HL-60/S4 treated with retinoic acid at 250 ng/mL for 4 days and 3 days (cell line): ENCODE data around the gene NFKBIE.
"Not testable (repeated sequence)": the region's sequence is repeated elsewhere in the genome, so short reads cannot be mapped to it uniquely, and the experiment has no call there.

ENCODE experiments used
- in situ Hi-C: fragments of 300-500 bp; cut with MboI; formaldehyde crosslinking; loops from 2 replicates; pipeline ENCODE4 v1.7.0; 2022; ENCODE audit warnings: low sequenced_read_pairs

The NFKBIE gene, protein sequence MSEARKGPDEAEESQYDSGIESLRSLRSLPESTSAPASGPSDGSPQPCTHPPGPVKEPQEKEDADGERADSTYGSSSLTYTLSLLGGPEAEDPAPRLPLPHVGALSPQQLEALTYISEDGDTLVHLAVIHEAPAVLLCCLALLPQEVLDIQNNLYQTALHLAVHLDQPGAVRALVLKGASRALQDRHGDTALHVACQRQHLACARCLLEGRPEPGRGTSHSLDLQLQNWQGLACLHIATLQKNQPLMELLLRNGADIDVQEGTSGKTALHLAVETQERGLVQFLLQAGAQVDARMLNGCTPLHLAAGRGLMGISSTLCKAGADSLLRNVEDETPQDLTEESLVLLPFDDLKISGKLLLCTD

GRCh38 chr6:44265007-44265721 is at the start of gene NFKBIE:
NFKBIE (minus strand) TSS chr6:44265551; CDS start chr6:44265346, 205 bp downstream.
- in situ Hi-C loops: no loop called here

- in situ Hi-C loops: not testable (repeated sequence)
Measured at GRCh38 chr6:44314657-44315056, 49.3 kb upstream of the NFKBIE start.

DNA sequence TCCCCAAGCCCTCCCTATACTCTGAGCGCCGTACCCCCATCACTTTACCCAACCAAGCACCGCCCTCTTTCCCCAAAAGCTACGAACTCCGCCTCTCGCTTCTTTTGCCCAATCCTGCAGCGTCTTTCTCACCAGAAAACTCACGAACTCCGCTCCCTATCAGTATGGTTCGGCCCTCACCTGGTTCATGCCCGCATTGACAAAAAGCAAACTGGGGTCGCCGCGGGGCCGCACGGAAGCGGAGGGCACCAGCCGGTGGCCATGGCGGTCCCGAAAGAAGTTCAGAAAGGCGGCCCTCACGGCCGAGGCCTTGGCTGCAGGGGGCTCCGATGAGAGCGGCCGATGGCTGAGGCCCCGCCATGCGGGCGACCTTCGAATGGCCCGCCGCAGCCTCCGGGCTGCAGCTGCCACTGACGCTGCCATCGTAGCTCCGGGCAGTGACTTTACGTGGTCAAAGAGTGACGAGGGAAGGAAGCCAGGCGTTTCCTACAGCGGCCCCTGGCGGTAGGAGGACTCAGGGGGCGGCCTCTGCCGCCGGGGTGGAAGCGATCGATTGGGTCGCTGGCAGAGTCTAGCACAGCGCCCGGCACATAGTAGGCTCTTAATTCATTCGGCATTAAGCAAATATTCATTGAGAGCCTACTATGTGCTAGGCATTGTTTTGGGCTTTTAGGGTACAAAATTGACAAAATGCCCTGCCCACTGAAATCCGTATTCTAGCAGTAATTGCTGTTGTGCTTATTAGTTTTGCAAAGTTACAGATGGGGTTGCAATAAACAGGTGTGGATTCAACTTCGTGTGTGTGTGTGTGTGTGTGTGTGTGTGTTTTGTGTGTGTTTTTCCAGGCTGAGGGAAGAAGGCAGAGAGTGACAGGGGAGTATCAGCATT is 47.8 kb upstream of the NFKBIE start, which contains the start of gene AARS2:
Gene AARS2 (minus strand): TSS at position 447 of the 888 bp plus-strand sequence. CDS start 24 bp downstream, at position 423.
- in situ Hi-C loops: no loop called here

- in situ Hi-C loops: no loop called here
Measured at GRCh38 chr6:44311767-44312166, 46.4 kb upstream of the NFKBIE start.

DNA sequence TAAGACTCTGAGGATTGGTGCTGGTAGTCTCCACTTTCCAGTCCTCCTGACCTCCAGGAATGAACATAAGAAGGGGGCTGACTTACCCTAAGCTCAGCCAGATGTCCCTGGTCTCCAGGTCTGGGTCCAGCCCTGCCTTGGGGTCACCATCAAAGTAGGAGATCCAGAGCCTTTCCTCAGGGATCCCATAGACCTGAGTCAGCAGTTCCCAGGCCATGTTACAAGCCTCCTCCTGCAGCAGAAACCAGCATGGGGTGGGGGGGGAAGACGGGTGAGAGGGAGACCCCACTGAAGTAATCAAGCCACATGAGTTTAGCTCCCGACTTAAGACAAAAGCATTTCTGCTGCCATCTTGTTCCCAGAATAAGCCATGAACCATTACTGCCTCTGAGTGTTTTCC is 46.0 kb upstream of the NFKBIE start:
- in situ Hi-C loops: no loop called here

- in situ Hi-C loops: no loop called here
Measured at GRCh38 chr6:44310241-44310640, 44.9 kb upstream of the NFKBIE start.

DNA sequence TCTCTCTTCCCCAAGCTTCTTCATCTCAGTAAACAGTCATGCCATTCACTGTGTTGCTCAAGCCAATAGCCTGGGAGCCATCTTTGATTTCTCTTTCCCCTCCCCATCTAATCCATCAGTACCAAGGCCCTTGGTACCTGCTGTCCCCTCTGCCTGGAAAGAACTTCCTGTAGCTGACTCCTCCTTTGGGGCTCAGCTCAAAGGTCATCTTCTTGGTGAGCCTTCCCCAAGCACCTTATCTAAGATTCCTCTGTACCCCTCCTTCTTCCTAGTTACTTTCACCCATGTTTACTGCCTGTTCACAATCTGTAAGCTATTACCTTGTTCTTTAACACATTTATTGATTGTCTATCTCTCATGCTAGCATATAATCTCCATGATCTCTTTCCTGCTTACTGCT is 44.3 kb upstream of the NFKBIE start:
- in situ Hi-C loops: no loop called here

- in situ Hi-C loops: no loop called here
Measured at GRCh38 chr6:44309092-44309491, 43.7 kb upstream of the NFKBIE start.

GRCh38 chr6:44307217-44307616 is 41.9 kb upstream of the NFKBIE start:
- in situ Hi-C loops: no loop called here

DNA sequence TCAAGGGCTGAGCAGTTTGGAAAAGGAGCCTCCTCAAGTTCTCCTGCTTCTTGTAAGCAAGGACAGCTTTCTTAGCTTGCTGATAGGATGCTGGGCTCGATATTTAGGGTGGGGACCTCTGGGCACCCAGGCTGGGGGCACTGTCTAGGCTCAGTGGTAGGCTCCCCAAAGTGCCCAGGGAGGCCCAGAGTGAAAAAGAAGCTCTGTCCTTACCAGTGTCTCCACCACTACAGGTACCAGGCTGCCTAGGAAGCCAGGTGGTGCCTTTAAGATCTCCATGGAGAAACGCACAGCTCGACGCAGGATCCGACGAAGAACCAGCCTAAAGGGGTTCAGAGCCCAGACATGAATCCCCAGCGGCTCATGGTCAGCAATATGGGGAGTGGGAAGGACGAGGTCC is 41.4 kb upstream of the NFKBIE start:
- in situ Hi-C loops: no loop called here

GRCh38 chr6:44305200-44305725 is 39.9 kb upstream of the NFKBIE start:
- in situ Hi-C loops: no loop called here

DNA sequence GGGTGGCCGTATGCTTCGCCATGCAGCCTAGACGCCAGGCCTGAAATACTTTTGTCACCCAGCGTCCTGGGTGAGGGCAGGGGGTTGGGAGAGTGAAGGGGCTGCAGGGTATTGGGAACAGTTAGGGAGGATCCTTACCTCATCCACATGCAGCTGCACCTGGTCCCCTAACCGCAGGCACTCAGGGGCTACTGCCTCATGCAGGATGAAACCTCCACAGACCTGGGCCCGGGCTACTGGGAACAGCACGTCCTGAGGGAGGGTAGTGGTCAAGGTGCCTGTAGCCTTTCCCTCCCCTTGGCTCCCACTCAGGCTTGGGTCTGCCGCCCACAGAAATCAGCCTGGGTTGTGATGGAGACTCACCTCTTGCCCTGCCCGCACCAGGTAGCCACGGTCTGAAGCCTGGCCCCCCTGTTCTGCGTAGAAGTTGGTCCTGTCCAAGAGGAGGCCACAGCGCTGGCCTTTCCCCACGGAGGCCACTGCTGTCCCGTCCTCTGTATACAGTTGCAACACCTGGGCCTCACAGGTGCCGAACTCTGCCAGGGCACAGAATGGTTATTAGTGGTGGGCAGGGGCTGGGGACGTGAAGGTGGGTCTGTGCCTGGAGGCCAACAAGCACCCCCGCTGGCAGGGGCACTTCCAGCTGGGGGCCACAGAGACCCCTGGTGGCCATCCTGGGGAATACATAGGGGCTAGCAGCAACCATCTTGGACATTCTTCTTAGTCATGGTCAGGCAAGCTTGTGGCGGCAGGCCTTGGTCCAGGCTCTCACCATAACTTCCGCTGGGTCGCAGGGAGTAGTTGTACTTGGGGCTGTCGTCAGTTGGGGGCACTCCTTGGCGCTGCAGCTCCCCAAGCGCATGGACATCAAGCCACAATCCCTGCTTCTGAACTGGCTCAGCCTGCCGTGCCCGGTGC is 39.2 kb upstream of the NFKBIE start:
- in situ Hi-C loops: no loop called here

DNA sequence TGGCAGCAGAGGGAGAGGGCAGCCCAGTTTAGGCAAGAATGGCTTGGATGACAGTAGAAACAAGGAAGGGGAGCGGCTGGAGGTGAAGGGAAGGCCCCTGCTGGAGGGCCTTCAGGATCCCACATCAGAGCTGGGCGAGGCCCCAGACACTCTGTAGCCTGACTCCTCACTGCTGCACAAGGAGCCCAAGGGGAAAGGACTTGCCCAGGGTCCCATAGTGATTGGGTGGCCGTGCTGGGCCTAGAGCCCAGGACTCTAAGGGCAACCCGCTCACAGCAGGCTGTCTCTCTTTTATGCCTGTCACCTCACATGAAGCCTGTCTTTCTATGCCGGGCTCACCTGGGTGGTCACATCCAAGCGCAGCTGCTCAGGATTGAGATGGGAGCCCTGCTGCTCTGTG is 38.5 kb upstream of the NFKBIE start:
- in situ Hi-C loops: no loop called here

GRCh38 chr6:44302856-44303255 is 37.5 kb upstream of the NFKBIE start:
- in situ Hi-C loops: no loop called here

DNA sequence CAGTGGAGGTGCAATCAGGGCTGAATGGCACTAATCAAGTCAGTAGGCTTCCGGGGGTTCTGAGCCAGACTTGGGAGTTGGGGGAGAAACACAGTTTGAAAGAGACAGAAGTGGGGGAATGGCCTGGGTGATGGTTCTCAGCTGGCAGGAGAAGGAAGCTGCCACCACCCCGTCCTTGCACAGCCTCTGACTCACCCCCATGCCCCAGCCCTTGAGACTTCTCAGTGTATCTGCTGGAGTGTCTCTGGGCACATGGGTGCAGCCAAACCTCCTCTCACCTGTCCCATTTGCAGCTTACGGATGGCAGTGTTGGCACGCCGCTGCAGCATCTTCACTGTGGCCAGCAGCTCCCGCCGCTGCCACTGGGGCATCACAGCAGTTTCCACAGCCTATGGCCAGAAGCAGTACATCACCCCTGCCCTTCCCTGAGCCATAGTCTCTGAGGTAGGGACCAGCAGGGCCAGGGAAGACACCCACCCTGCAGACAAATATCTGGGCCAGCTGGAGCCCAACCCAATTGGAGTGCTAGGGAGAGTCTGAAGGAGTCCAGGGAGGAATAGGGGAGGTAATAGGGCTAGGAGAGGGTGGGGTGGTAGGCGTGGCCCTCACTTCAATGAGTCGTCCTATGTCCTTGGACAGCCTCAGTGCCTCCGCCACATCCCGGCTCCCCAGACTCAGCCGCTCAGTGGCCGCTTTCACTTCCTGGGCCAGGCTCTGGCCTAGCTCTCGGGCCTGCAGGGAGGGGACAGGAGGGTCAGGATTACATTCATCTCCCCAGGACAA is 36.6 kb upstream of the NFKBIE start:
- in situ Hi-C loops: no loop called here

- in situ Hi-C loops: no loop called here
Measured at GRCh38 chr6:44301106-44301505, 35.8 kb upstream of the NFKBIE start.

GRCh38 chr6:44300292-44300823 is 35.0 kb upstream of the NFKBIE start:
- in situ Hi-C loops: no loop called here

- in situ Hi-C loops: no loop called here
Measured at GRCh38 chr6:44298864-44299263, 33.5 kb upstream of the NFKBIE start.
